NCI-H1417 treated with DMSO at 0.1 percent for 48 hours (cell line): ENCODE results near the gene DUOX2.
"Not testable (repeated sequence)": the region's sequence is repeated elsewhere in the genome, so short reads cannot be mapped to it uniquely, and the experiment has no call there.

Source experiments
- DNase-seq: peaks from one replicate; lab custom pipeline; 2025; lab: John Stamatoyannopoulos, UW

Gene DUOX2

DNA sequence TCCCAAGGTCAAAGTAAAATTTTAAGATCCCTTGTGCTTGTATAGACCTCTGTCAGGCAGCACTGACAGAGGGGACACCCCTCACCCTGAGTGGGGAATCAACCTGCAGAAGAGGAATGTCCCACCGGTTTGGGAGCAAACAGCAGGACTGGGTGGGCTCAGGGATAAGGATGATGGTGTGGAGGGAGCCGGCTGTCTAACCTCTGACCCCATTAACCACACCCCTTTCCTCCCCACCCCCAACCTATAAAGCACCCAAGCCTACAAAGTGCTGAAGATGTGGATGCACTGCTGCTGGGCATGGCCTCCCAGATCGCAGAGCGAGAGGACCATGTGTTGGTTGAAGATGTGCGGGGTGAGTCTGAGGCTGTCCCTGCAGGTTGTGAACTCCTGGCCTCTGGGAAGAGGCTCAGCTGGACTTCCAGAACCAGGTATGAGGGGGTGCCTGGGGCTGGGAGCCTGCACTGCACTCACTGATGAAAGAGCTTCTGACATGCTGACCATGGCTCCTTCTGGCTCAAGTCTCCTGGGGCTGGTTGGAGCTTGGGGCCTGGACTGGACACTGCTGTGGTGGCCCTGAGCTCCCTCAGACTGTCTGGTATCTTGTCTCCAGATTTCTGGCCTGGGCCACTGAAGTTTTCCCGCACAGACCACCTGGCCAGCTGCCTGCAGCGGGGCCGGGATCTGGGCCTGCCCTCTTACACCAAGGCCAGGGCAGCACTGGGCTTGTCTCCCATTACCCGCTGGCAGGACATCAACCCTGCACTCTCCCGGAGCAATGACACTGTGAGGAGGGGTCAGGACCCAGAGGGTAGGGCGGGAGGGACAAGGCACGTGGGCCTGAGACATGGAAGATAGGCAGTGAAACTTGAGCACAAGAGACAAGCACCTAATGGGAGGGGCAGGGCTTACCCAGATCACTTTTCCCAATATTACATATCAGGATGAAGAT is 25.1 kb upstream of the DUOX2 start:
- DNase-seq, result no peak

DNA sequence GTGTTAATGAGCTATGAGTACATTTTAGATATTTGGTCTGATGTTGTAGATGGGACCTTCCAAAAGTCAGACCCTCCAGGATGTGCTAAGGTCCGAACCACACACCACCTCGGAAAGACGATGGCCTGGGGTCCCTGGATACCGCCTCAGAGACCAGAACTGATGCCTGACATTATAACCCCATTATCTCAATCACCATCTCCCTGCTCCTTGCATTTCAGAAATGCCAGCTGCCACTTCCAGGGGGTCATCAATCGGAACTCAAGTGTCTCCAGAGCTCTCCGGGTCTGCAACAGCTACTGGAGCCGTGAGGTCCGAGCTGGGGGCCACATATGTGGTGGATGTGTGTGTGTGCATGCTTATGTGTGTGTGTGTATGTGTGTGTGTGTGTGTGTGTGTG is 23.7 kb upstream of the DUOX2 start:
- no peak for DNase-seq

DNA sequence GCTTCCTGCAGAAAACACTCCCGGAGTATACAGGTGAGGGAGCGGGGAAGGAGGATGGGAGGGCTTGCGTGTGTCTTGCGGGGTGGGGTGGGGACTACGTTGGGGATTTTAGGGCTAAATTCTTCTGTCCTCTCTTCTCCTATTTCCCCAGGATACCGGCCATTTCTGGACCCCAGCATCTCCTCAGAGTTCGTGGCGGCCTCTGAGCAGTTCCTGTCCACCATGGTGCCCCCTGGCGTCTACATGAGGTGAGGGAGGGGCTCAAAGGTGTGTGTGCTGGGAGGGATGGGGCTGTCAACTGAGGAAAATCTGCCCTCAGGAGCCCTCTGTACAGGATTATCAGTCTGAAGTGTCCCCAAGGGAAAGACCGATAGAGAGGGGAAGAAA is 22.4 kb upstream of the DUOX2 start:
- no peak for DNase-seq

DNA sequence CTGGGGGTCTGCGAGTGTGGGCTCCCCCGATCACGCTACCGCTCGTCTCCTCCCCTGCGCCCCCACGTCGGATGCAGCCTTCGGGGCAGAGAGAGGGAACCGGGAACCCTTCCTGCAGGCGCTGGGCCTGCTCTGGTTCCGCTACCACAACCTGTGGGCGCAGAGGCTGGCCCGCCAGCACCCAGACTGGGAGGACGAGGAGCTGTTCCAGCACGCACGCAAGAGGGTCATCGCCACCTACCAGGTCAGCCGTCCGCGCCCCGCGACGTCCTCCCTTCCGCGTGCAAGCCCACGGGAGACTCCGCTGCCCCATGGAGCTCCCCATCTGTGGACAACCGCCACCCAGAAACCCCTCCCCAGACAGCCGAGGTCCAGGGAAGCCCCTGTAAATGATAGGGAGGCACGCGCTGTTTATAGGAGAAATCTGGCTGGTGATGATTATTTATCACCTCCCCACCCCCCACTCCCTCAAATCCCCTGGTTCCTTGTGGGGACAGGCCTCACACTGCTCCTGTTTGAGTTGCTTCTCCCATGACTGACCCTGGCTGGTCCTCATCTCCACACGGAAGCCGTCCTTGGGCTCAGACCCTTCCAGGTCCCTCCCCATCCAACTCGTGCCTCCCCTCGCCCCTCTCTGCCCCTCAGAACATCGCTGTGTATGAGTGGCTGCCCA is 21.9 kb upstream of the DUOX2 start:
- not testable (repeated sequence) for DNase-seq

DNA sequence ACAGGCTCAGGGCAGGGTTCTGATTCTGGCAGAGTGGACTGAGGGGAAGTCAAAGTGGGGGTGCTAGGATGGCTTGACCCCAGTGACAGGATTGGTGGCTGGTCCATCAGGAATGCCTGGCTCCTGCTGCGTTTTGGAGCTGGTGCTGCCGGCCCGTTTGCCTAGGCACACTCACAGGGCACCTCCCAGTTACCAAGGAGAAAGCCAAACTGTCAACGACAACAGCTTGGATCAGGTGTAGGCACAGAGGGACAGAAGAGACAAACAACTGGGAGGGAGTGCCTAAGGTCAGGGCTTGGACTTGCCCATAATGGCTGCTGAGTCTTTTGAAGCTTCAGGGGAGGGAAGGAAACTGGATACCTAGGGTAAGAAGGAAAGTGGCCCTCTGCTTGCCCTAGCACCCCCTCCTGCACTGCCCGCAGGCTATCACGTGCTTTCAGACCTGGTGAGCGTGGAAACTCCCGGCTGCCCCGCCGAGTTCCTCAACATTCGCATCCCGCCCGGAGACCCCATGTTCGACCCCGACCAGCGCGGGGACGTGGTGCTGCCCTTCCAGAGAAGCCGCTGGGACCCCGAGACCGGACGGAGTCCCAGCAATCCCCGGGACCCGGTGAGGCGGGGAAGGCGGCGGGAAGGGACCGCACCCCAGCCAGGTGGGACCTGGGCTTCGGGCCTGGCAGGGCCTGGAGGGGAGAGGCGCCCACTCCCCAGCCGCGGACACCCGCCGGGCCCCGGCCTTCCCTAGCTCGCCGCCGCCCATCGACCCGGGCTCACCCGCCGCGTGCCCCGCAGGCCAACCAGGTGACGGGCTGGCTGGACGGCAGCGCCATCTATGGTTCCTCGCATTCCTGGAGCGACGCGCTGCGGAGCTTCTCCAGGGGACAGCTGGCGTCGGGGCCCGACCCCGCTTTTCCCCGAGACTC is 21.0 kb upstream of the DUOX2 start:
- no peak for DNase-seq

DNA sequence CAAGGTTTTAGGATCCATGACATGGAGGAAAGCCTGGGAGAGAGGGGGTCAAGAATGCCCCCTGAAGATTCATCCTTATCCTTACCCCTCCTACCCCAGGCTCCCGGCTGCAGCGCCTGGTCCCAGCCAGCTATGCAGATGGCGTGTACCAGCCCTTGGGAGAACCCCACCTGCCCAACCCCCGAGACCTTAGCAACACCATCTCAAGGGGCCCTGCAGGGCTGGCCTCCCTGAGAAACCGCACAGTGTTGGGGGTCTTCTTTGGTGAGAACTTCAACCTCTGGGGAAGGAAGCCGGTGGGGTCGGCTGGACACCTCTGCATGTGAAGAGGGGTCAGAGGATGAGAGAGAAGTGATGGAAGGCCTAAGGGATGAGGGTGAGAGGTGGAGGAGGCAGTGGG is 20.1 kb upstream of the DUOX2 start:
- DNase-seq, result no peak

DNA sequence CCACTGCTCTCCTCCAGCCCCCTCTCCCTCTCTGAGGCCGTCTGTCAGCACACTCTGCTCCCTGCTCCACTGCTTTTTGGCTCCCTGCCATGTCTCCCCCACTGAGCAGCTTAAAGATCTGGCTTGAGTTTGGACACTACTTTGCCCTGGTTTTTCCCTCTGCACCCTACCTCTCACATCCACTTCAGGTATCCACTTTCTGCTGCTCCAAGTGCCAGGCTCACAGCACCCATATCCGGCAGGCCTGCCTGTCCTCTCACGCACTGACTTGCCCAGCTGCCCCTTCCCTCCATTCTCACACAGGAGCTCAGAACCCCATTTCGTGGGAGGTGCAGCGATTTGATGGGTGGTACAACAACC is 19.6 kb upstream of the DUOX2 start:
- DNase-seq, result no peak

DNA sequence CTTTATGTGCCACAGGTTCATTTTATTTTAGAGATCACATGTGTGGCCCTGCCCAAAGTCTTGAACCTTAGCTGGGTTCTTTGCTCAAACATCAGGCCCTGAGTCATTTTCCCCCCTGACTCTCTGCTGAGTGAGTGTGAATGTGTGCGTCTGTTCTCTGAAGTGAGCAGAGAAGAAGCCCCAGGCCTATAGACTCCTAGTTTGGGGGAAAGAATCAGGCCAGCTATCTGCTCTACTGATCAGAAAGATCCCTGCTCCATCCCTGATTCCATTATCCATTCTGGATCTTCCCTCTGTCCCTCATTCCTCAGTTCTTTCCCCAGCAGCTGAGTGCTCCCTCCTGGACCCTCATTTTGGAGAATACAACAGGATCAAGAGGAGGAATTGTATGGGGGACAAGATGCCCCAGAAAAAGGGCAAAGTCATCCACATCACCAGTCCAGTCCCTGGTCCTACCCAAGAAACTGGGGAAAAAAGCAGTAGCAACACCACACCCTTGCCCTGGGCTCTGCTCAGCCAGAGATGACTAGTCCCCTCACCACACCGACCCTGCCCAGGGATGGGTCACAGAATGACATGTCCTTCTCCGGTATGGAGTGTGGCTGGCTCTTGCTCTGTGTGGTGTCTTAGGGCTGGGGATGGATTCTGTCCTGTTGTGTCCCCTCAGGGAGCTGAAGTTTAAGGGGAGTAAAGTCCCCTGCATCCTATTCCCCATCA is 19.0 kb upstream of the DUOX2 start:
- no peak for DNase-seq

DNA sequence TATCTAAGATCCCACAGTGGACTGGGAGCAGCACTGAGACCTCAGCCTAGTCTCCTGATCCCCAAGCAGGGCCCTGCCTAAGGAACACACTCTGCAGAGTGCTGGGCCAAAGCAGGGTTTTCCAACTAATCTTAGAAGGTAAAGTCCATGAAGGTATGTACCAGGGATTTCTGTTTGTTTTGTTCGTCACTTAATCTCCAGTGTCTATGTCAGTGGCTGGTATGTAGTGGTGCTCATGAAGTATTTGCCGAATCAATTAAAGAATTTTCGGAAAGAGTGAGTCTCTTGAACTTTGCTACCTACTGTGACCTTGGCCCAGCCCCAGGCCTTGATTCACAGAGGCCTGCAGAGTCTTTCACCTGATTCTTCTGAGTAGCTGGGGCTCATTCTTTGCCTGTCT is 17.5 kb upstream of the DUOX2 start:
- no peak for DNase-seq

DNA sequence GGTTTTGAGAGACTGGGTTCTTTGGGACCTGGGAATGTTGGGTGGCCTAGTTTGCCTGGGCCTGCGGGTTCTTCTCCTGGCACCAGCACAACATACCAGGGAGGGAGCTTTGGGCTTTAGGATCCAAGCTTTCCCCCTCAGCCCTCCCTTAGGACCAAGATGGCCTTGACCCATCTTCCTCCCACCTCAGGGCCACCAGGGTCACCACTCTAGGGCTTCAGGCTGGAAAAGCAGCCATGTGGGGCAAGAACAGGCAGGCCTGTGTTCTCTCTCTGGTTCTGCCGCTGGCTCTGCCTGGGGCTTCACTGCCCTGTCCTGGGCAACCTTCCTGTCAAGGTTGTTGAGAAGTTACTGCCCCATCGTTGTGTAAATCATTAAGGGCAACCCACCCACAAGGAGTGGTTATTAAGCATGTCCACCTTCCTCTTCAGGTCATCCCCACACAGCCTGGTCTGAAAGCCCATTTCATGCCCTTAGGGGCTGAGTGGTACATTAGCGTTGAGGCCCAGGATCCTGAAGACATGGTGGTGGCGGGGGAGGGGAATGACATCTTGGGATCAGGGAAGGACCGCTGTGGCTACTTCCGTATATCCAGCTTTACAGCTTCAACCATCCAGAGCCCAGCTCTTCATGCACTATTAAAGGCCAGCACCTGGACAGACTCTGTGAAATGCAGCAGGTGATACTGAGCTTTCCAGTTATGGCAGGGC is 16.5 kb upstream of the DUOX2 start:
- DNase-seq, result no peak

DNA sequence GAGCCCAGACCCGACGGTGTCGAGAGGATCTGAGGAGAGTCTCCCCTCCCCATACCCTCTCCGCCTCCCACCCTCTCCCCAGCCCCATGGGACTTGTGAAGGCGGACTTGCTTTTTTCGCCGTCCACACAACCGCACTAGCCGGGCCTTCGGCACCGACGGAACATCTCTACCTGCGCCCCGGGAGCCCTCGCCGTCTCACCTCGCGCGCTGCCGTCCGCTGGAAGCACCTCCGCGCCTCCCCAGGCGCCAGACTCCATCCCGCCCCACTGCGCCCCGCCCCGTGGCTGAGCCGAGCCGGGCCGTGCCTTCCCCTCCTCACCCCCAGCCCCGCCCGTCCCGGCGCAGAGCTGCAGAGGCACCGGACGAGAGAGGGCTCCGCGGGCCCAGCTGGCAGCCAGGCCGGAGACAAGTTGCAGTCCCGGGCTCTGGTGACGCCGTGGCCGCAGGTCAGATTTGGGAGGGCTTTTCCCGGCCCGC is 15.7 kb upstream of the DUOX2 start, which contains the start of the genes DUOX1 and DUOXA1:
DUOX1 (plus strand) TSS at position 344 of the 479 bp plus-strand sequence. CDS start 1,973 bp downstream, outside the sequence.
DUOXA1 (minus strand) TSS at position 229 of the 479 bp plus-strand sequence. CDS start 6,865 bp downstream, outside the sequence.
- DNase-seq, result no peak

DNA sequence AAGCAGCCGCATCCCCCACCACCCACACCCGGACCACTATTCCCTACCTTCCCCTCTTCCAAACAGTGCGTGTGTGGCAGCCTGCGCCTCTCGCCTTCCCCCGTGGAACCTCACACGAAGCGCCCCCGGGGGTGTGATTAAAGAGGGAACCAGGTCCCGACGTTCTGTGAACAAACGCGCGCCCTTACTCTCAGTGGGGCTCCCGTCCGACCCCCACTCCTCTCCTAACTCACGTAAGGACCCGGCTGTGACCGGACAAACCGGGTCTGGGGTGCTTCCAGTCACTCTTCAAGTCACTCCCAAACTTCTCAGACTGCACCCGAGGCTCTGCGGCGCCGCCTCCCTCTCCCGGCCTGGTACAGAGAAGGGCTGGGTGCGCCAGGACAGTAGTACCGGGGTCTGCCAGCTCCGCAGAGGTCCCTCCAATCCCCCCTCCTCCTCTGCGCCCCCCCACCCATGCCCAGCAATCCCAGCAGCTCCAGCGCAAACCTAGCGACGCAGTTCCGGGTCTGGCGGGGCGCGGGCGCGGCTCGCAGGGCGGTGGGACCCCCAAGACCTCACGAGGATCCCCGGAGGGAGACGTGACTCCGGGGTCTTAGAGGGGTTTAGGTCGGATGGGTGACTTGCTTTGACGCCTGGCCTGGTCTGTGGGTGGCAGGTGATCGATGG is 15.1 kb upstream of the DUOX2 start:
- DNase-seq, result no peak

DNA sequence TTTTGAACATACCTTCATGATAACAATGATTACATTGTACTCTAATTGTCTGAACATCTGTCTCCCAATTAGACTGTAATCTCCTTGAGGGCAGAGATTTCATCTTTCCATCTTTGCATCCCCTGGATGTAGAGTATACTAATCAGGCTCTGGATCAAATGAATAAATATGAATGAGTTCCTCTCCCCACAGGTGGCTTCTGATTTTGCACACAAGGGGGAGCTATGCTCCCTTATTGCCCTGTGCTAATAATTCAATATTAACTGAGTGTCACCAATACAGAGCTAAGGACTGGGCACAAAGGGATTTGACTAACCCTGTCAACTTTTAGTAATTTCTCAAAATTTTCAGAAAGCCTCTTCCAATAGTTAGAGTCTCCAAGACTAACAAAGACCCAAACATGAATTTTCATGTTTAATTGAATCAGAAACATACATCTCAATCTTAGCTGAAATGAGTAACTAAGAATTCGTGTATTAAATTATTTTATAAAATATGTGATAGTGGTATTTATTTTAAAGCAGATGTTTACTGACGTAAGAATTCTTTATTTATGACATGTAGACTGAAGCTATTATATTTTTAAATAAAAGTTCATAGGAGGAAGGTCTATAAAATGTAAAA is 12.7 kb upstream of the DUOX2 start:
- DNase-seq, result no peak

DNA sequence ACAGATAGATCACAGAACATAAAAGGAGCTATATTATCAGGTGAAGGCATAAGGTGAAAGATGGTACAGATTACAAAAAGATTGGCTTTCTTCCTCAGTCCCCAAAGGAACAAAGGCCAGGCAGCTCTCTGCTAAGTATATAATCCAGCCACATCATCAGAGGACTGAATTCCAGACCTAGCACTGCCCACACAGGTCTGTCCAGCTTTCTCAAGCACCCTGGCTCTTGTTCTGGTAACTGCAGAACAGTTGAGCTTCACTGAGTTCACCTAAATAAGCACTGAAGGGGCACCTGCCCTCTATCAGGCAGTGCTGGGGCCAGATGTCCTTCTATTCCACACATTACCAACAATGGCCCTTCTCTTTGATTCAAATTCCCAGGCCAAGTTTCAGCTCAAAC is 9.4 kb upstream of the DUOX2 start:
- no peak for DNase-seq

DNA sequence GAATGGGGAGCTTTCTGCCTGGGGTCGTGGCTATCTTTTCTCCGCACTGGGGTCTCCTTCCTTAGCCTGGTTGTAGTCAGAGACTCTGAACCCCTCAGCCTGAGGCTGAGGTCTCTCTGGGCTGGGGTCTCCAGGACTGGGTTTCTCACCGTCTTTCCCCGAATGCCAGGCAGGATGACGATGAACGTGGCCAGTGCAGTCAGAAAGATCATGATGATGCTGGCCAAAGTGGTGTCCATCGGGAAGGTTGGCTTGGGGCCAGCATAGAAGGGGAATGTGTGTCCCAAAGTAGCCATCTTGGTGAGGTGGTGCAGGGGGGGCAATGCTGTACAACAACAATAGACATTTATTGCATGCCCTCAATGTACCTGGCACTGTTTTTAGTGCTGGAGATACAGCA is 8.7 kb upstream of the DUOX2 start:
- DNase-seq, result no peak

DNA sequence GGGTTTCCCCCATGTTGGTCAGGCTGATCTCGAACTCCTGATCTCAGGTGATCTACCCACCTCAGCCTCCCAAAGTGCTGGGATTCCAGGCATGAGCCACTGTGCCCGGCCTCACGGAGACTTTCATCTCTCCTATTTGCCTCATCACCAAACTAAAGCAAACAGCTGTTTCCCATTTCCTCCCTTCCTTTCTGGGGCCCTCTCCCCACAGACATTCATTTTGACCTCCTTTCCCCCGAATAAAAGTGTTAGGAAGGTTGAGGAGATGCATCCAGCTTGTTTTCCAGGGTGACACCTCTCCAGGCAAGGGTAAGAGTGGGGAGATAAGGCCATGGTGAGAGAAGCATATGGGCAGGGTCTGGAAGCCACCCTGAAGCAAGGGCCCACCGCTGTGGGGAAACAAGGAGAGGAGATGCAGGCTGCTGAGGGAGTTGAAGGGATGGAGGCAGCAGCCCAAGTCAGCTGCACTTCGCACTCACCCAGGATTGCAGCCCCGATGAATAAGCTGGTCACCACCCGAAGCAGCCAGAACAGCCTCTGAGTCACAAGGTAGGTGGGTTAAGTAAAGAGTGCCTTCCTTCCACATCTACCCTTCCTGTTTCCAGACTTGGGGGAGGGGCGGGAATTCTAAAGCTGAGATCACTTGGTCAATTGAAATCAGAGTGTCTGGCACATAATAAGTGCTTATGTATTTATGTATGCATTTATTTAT is 7.9 kb upstream of the DUOX2 start:
- DNase-seq, result no peak

DNA sequence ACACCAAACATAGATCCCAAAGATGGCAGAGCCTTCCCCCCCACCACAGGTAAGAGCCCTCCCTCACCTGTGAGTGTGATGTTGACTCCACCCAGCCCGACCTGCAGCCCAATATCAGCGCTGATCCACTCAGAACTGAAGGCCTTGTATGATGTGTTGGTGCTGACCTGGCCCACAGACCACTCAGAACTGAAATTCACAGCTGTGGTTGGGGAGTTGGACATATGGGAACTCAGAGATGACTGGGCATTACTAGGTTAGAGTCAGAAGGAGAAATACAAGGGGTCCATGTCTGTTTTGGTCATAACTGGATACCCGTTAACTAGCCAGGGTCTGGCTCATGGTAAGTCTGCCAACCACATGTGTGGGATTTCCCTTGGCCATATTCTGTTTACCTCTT is 7.0 kb upstream of the DUOX2 start:
- no peak for DNase-seq

DNA sequence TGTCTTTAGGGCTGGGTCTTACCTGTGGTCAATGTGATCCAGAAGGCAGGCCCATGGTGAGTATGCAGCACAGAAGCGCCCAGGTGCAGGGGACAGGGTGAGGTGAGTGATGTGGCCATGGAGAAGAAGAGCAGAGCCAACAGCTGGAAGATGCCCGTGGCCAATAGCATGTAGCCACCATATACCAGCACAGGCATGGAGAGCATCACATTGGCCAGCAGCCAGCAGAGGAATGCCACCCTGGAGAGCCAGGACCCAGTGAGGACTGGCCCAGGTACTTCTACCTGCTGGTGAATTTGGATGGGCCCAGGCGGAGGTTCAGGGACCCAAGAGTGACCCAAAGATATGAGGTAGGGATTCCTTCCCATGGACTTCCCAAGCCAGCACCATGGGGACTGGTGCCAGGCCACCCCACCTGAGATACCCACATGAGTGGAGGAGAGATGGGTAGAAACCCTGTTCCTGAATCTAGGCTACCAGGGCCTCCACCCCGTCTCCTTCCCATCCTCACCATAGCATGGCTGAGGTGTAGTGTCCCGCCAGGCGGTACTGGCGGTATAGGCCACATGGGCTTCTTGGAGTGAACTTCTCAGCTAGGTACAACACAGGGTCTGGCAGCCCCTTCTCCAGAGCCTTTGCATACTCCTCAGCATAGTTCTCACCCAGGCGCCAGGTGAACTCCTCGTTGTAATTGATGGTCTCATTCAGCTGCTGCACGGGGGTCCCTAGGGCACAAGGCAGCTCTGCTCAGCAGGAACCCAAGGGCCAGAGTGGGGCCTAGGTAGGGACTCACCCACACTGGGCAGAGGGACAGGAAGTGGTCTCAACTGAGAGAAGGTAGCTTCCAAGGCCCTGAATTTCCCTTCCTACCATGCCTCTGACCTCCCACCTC is 6.4 kb upstream of the DUOX2 start:
- no peak for DNase-seq
